Neural progenitor cell (in vitro differentiated cells): ENCODE measurements around the gene RNF6. TPM values are rescaled to one million over a fixed set of nuclear protein-coding genes. Genes with fewer than 3 reads are reported as not detected.
"Not testable (repeated sequence)": the region's sequence is repeated elsewhere in the genome, so short reads cannot be mapped to it uniquely, and the experiment has no call there.

Experiments used
- DNase-seq: peaks from one replicate; pipeline ENCODE4 v3.0.0-alpha.2; 2016; ENCODE audit warnings: low spot score
- H2AFZ ChIP-seq: fragments of 200-600 bp; sonication (generic); replicated peaks from 2 replicates; pipeline ENCODE4 v1.6.1; 2016; ENCODE audit warnings: antibody characterized with exemption
- H3F3A ChIP-seq: fragments of 200-600 bp; sonication (generic); 2 replicates; pipeline ENCODE4 v1.6.1; 2016; ENCODE audit warnings: antibody characterized with exemption, low read depth
- H3K27ac ChIP-seq: fragments of 200-600 bp; sonication (generic); 2 replicates; pipeline ENCODE4 v1.5.1; 2016; ENCODE audit warnings: mild to moderate bottlenecking
- H3K27me3 ChIP-seq: fragments of 200-600 bp; sonication (generic); 2 replicates; pipeline ENCODE4 v1.6.1; 2016; ENCODE audit warnings: mild to moderate bottlenecking, moderate library complexity
- H3K36me3 ChIP-seq: fragments of 200-600 bp; sonication (generic); 2 replicates; pipeline ENCODE4 v1.5.1; 2016
- H3K4me1 ChIP-seq: fragments of 200-600 bp; sonication (generic); 2 replicates; pipeline ENCODE4 v1.6.1; 2016; ENCODE audit warnings: mixed run types
- H3K4me2 ChIP-seq: fragments of 200-600 bp; sonication (generic); 2 replicates; pipeline ENCODE4 v1.6.1; 2016
- H3K4me3 ChIP-seq: fragments of 200-600 bp; sonication (generic); 2 replicates; pipeline ENCODE4 v1.5.1; 2016
- H3K79me2 ChIP-seq: fragments of 200-600 bp; sonication (generic); 2 replicates; pipeline ENCODE4 v1.6.1; 2016; ENCODE audit warnings: low read depth
- H3K9ac ChIP-seq: fragments of 200-600 bp; sonication (generic); 2 replicates; pipeline ENCODE4 v1.6.1; 2016
- H3K9me3 ChIP-seq: fragments of 200-600 bp; sonication (generic); 2 replicates; pipeline ENCODE4 v1.5.1; 2016; ENCODE audit warnings: low read depth
- H4K20me1 ChIP-seq: fragments of 200-600 bp; sonication (generic); 2 replicates; pipeline ENCODE4 v1.6.1; 2016; ENCODE audit warnings: low read depth
- H3K27ac Mint-ChIP-seq: 3 replicates; pipeline ENCODE4 v1.8.0; 2021; ENCODE audit warnings: mixed read lengths
- H3K27me3 Mint-ChIP-seq: 2 replicates; pipeline ENCODE4 v1.8.0; 2022; ENCODE audit warnings: low read depth, mild to moderate bottlenecking, inconsistent platforms, moderate library complexity, mixed read lengths; ENCODE audit not compliant: insufficient read depth
- H3K36me3 Mint-ChIP-seq: 3 replicates; pipeline ENCODE4 v1.8.0; 2021; ENCODE audit warnings: mixed read lengths
- H3K4me1 Mint-ChIP-seq: 3 replicates; pipeline ENCODE4 v1.8.0; 2021; ENCODE audit warnings: mixed read lengths
- H3K4me3 Mint-ChIP-seq: 3 replicates; pipeline ENCODE4 v1.8.0; 2021; ENCODE audit warnings: mild to moderate bottlenecking, moderate library complexity, mixed read lengths
- H3K9me3 Mint-ChIP-seq: 3 replicates; pipeline ENCODE4 v1.8.0; 2020; ENCODE audit warnings: mixed read lengths
- CTCF ChIP-seq: fragments of 200-600 bp; sonication (generic); IDR thresholded peaks from 2 replicates; pipeline ENCODE4 v1.5.1; 2017; ENCODE audit warnings: antibody characterized with exemption, mild to moderate bottlenecking
- EZH2 ChIP-seq: fragments of 200-600 bp; sonication (generic); IDR thresholded peaks from 2 replicates; pipeline ENCODE4 v1.6.1; 2017; ENCODE audit warnings: antibody characterized with exemption, mild to moderate bottlenecking, moderate library complexity
- EZH2phosphoT487 ChIP-seq: fragments of 200-600 bp; sonication (generic); IDR thresholded peaks from 2 replicates; pipeline ENCODE4 v1.6.1; 2017; ENCODE audit warnings: antibody characterized with exemption
- total RNA-seq: library from RNA; depleted of rRNA; stranded (reverse); fragments of >200 nt; gene quantifications from 2 replicates; pipeline ENCODE4 v1.2.3, GENCODE V29; 2015; ENCODE audit warnings: low replicate concordance

The RNF6 gene
- total RNA-seq, 1 donor from 2014 or later, result 25.3 TPM

GRCh38 chr13:26253787-26254582 lies 31.9 kb upstream of the RNF6 start, which contains the start of gene CDK8:
CDK8 (plus strand) TSS chr13:26254129; CDS start chr13:26254642, 513 bp downstream.
- Histone ChIP-seq H3K4me2 (peak within 1 kb of the TSS; percentile 94), H4K20me1 (peaks cover 45% of the 10 kb centered on the region), H3K4me1 (peaks cover 29% of the 10 kb centered on the region), H3K4me3 (peak within 1 kb of the TSS; percentile 81), H3K27me3 (peaks cover 21% of the 10 kb centered on the region), H3K27ac (peak within 1 kb of the TSS; percentile 91), H3K9ac (peak within 1 kb of the TSS; percentile 45), H2AFZ (peak within 1 kb of the TSS; percentile 94), H3K9me3 (no peaks in the 10 kb centered on the region), H3K36me3 (no peaks in the 10 kb centered on the region), H3K79me2 (peaks cover 46% of the 10 kb centered on the region), H3F3A (peaks cover 11% of the 10 kb centered on the region)
- Mint-ChIP-seq H3K36me3 (no peaks in the 10 kb centered on the region), H3K4me1 (peaks cover 25% of the 10 kb centered on the region), H3K27me3 (peaks cover 4% of the 10 kb centered on the region), H3K4me3 (peak within 1 kb of the TSS; percentile 98), H3K9me3 (no peaks in the 10 kb centered on the region), H3K27ac (peak within 1 kb of the TSS; percentile 82)
- TF ChIP-seq EZH2 (no peak), EZH2phosphoT487 (no peak), CTCF (no peak)
- DNase-seq, result peak; percentile 95

DNA sequence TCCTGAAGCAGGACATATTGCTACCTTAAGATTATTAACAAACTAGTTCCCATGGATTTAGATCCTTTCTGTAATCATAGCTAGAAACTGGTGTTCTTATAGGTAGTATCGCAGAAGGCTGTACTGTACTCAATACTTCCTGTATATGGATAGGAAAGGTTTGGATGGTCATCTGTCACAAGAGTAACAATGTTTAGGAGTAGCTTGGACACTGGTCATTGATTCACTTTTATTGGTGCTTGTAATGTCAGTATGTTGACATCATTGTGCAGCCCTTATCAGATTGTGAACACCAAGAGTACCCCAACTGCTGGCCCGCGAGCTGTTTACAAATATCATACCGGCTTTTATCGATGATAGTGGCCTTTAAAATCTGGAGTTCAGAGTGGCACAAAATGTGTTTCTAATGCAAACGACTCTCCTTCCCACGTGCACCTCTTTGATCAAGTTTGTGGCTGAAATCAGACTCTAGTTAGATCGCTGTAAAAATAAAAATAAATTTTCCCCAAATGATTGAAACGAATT lies 31.2 kb upstream of the RNF6 start:
- Histone ChIP-seq H3K79me2 (peaks cover 40% of the 10 kb centered on the region), H3K27me3 (peaks cover 28% of the 10 kb centered on the region), H3F3A (peaks cover 11% of the 10 kb centered on the region), H3K9ac (no peak overlapping the region), H3K4me2 (peak overlapping the region; percentile 94), H3K4me3 (peak overlapping the region; percentile 81), H4K20me1 (peaks cover 39% of the 10 kb centered on the region), H2AFZ (peak overlapping the region; percentile 94), H3K36me3 (no peaks in the 10 kb centered on the region), H3K4me1 (peaks cover 29% of the 10 kb centered on the region), H3K27ac (no peak overlapping the region), H3K9me3 (no peaks in the 10 kb centered on the region)
- H3K36me3 Mint-ChIP-seq, result no peaks in the 10 kb centered on the region
- H3K27me3 Mint-ChIP-seq, result peaks cover 4% of the 10 kb centered on the region
- H3K9me3 Mint-ChIP-seq, result no peaks in the 10 kb centered on the region
- TF ChIP-seq CTCF (no peak), EZH2phosphoT487 (no peak)
- no peak for DNase-seq
- peak overlapping the region; percentile 93 for H3K4me3 Mint-ChIP-seq
- H3K4me1 Mint-ChIP-seq, result peaks cover 25% of the 10 kb centered on the region
- H3K27ac Mint-ChIP-seq, result peak overlapping the region; percentile 80

- peaks cover 15% of the 10 kb centered on the region for H3K4me1 Mint-ChIP-seq
- H3K9me3 Mint-ChIP-seq, H3K9me3 ChIP-seq, H3K36me3 ChIP-seq, H3K36me3 Mint-ChIP-seq, H3K4me3 Mint-ChIP-seq, H3K9ac ChIP-seq, H3K27ac ChIP-seq, H3K27ac Mint-ChIP-seq, H3K27me3 Mint-ChIP-seq, DNase-seq, H2AFZ ChIP-seq, H3K4me3 ChIP-seq, H3K4me2 ChIP-seq: not testable (repeated sequence)
- Histone ChIP-seq H3K79me2 (peaks cover 27% of the 10 kb centered on the region), H4K20me1 (peaks cover 25% of the 10 kb centered on the region), H3K27me3 (peaks cover 38% of the 10 kb centered on the region), H3K4me1 (peaks cover 16% of the 10 kb centered on the region), H3F3A (peaks cover 11% of the 10 kb centered on the region)
Measured at GRCh38 chr13:26252006-26252405, 29.9 kb upstream of the RNF6 start.

- peaks cover 2% of the 10 kb centered on the region for H3K79me2 ChIP-seq
- Mint-ChIP-seq H3K4me1 (peaks cover 2% of the 10 kb centered on the region), H3K27me3 (peaks cover 4% of the 10 kb centered on the region), H3K4me3 (no peak overlapping the region), H3K36me3 (no peaks in the 10 kb centered on the region), H3K9me3 (no peaks in the 10 kb centered on the region), H3K27ac (no peak overlapping the region)
- H4K20me1 ChIP-seq, result peaks cover under 1% of the 10 kb centered on the region
- peaks cover 38% of the 10 kb centered on the region for H3K27me3 ChIP-seq
- no peak overlapping the region for H3K4me2 ChIP-seq
- no peak overlapping the region for H3K4me3 ChIP-seq
- peaks cover 5% of the 10 kb centered on the region for H3F3A ChIP-seq
- no peak overlapping the region for H3K9ac ChIP-seq
- no peak for DNase-seq
- no peaks in the 10 kb centered on the region for H3K9me3 ChIP-seq
- H3K4me1 ChIP-seq, result no peaks in the 10 kb centered on the region
- no peaks in the 10 kb centered on the region for H3K36me3 ChIP-seq
- no peak overlapping the region for H2AFZ ChIP-seq
- H3K27ac ChIP-seq, result no peak overlapping the region
- no peak for TF ChIP-seq EZH2phosphoT487
Measured at GRCh38 chr13:26249551-26249950, 27.4 kb upstream of the RNF6 start.
